ENCODE data around the gene KDM8. TPM values are rescaled to one million over a fixed set of nuclear protein-coding genes. Genes with fewer than 3 reads are reported as not detected.
"Not testable (repeated sequence)": the region's sequence is repeated elsewhere in the genome, so short reads cannot be mapped to it uniquely, and the experiment has no call there.

KDM8 gene
- total RNA-seq, 4 donors from 2014 or later = 4.4 to 14.2 (median 9.2) TPM

DNA sequence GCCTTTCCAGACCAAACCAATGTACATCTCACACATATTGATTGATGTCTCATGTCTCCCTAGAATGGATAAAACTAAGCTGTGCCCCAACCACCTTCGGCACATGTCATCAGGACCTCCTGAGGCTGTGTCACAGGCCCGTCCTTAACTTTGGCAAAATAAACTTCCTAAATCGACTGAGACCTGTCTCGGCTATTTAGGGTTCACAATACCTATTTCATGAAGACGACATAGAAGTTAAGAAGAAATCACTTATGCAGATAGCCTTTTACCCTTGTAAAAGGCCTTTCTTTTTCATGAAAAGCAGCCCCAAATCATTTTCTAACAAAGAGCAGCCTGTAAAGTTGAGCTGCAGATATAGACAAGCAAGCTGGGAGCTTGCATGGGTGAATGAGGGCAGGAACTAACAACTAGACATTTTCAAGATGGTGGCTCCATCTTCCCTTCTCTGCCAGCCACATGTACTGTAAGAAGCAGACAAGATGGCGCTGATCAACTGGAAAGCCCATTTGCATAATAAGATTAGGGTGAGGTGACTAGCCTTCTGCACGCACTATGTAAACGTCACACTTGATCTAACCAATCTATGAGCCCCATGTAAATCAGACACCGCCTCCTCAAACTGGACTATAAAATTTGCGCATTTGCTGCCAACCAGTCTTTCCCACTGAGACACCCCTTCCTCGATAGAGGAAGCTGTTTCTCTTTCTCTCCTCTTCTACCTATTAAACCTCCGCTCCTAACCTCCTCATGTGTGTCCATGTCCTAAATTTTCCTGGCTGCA lies 4.7 kb upstream of the KDM8 start:
- no peak overlapping the region for H3K27ac ChIP-seq
- peaks cover 0 to 19% (median 6%) of the 10 kb centered on the region in 4 donors for H3K4me1 ChIP-seq
- in situ Hi-C loops (cut with MboI; ENCODE audit: low pct_ligation_motif_present in 1 of 4, low pct_unique_long_range_greater_than_20kb in 1 of 4, low sequenced_read_pairs in 3 of 4) = no loop called here
- 88 to 93% methylated on average over 11 to 12 of the region's 12 CpGs for WGBS, 2 donors (ENCODE audit: low coverage in 1 of 2)
- intact Hi-C loops (cut with DNase I; ENCODE audit: low total_unique reads) = no loop called here
- no peak for DNase-seq
- H3K27me3 ChIP-seq = no peaks in the 10 kb centered on the region
- no peak overlapping the region for H3K4me3 ChIP-seq
- no peaks in the 10 kb centered on the region for H3K9me3 ChIP-seq
- TF ChIP-seq POLR2AphosphoS5 (IDR thresholded peaks at IDR 0.05) = no peak
- TF ChIP-seq EP300 (IDR thresholded peaks at IDR 0.05; ENCODE audit: low read depth) = no peak
- TF ChIP-seq, protein P1, sequence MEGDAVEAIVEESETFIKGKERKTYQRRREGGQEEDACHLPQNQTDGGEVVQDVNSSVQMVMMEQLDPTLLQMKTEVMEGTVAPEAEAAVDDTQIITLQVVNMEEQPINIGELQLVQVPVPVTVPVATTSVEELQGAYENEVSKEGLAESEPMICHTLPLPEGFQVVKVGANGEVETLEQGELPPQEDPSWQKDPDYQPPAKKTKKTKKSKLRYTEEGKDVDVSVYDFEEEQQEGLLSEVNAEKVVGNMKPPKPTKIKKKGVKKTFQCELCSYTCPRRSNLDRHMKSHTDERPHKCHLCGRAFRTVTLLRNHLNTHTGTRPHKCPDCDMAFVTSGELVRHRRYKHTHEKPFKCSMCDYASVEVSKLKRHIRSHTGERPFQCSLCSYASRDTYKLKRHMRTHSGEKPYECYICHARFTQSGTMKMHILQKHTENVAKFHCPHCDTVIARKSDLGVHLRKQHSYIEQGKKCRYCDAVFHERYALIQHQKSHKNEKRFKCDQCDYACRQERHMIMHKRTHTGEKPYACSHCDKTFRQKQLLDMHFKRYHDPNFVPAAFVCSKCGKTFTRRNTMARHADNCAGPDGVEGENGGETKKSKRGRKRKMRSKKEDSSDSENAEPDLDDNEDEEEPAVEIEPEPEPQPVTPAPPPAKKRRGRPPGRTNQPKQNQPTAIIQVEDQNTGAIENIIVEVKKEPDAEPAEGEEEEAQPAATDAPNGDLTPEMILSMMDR (IDR thresholded peaks at IDR 0.05) = no peak
- TF ChIP-seq POLR2A (IDR thresholded peaks at IDR 0.05) = no peak
- no peaks in the 10 kb centered on the region for H3K36me3 ChIP-seq

- 60 to 82% methylated on average over 1 to 3 of the region's 3 CpGs for WGBS, 2 donors (ENCODE audit: low coverage in 1 of 2)
- TF ChIP-seq POLR2AphosphoS5 (IDR thresholded peaks at IDR 0.05) (no peak), EP300 (IDR thresholded peaks at IDR 0.05; ENCODE audit: low read depth) (no peak), POLR2A (IDR thresholded peaks at IDR 0.05) (no peak)
- TF ChIP-seq, protein P1 (IDR thresholded peaks at IDR 0.05) = no peak
- Histone ChIP-seq H3K4me3 (no peak overlapping the region), H3K9me3 (no peaks in the 10 kb centered on the region), H3K4me1 (peaks cover 2 to 20% (median 7%) of the 10 kb centered on the region in 4 donors), H3K27me3 (no peaks in the 10 kb centered on the region), H3K36me3 (no peaks in the 10 kb centered on the region), H3K27ac (peak overlapping the region in 2 of 4 donors; percentile 22 to 66)
- in situ Hi-C loops (cut with MboI; ENCODE audit: low pct_ligation_motif_present in 1 of 4, low pct_unique_long_range_greater_than_20kb in 1 of 4, low sequenced_read_pairs in 3 of 4) (no loop called here), intact Hi-C loops (cut with DNase I; ENCODE audit: low total_unique reads) (no loop called here)
- DNase-seq = no peak
Observed at GRCh38 chr16:27199235-27199586, 4.1 kb upstream of the KDM8 start.

- intact Hi-C loops (cut with DNase I; ENCODE audit: low total_unique reads) = no loop called here
- in situ Hi-C loops (cut with MboI; ENCODE audit: low pct_ligation_motif_present in 1 of 4, low pct_unique_long_range_greater_than_20kb in 1 of 4, low sequenced_read_pairs in 3 of 4) = no loop called here
- TF ChIP-seq POLR2A (IDR thresholded peaks at IDR 0.05) (no peak), POLR2AphosphoS5 (IDR thresholded peaks at IDR 0.05) (no peak), EP300 (IDR thresholded peaks at IDR 0.05; ENCODE audit: low read depth) (no peak)
- TF ChIP-seq, protein P1 (IDR thresholded peaks at IDR 0.05) = no peak
- H3K9me3 ChIP-seq = no peaks in the 10 kb centered on the region
- H3K4me3 ChIP-seq = no peak overlapping the region
- no peaks in the 10 kb centered on the region for H3K27me3 ChIP-seq
- no peaks in the 10 kb centered on the region for H3K36me3 ChIP-seq
- WGBS, 2 donors (ENCODE audit: low coverage in 1 of 2) = 38 to 41% methylated on average over 1 of the region's 1 CpG
- H3K27ac ChIP-seq = peak overlapping the region; percentile 2 to 66 (median 44)
- no peak for DNase-seq
- H3K4me1 ChIP-seq = peaks cover 8 to 26% (median 12%) of the 10 kb centered on the region in 4 donors
Observed at GRCh38 chr16:27199736-27200135, 3.6 kb upstream of the KDM8 start.

DNA sequence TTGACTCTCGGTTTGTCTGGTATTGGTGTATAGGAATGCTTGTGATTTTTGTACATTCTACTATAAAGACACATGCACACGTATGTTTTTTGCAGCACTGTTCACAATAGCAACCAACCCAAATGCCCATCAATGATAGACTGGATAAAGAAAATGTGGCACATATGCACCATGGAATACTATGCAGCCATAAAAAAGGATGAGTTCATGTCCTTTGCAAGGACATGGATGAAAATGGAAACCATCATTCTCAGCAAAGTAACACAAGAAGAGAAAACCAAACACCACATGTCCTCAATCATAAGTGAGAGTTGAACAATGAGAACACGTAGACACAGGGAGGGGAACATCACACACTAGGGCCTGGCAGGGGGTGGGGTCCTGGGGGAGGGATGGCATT lies 2.4 kb upstream of the KDM8 start:
- H3K4me1 ChIP-seq = peaks cover 10 to 25% (median 14%) of the 10 kb centered on the region in 4 donors
- WGBS, 2 donors (ENCODE audit: low coverage in 1 of 2) = 83 to 94% methylated on average over 2 to 3 of the region's 3 CpGs
- H3K9me3 ChIP-seq; H3K27ac ChIP-seq; H3K27me3 ChIP-seq; in situ Hi-C loops (cut with MboI; ENCODE audit: low pct_ligation_motif_present in 1 of 4, low pct_unique_long_range_greater_than_20kb in 1 of 4, low sequenced_read_pairs in 3 of 4); DNase-seq; H3K36me3 ChIP-seq; H3K4me3 ChIP-seq; intact Hi-C loops (cut with DNase I; ENCODE audit: low total_unique reads): not testable (repeated sequence)

Measured in transverse colon (tissue), 4 donors.